HepG2 (cell line): ENCODE measurements around the gene DHX57. TPM values are rescaled to one million over a fixed set of nuclear protein-coding genes. Genes with fewer than 3 reads are reported as not detected.
A peak's percentile ranks its signal among the peaks of the same experiment; 100 is the strongest.

Experiments used
- CENPX ChIP-seq: sonication (generic); formaldehyde crosslinking; IDR thresholded peaks from 2 replicates; pipeline ENCODE4 v1.9.0; 2021; ENCODE audit warnings: mild to moderate bottlenecking, missing genetic modification reagents, moderate library complexity
- ESRRA ChIP-seq: sonication (generic); formaldehyde crosslinking; IDR thresholded peaks from 2 replicates; pipeline ENCODE4 v1.5.1; 2020; ENCODE audit warnings: mild to moderate bottlenecking, low read depth, missing genetic modification reagents
- ETV5 ChIP-seq: IDR thresholded peaks from 2 replicates; pipeline ENCODE4 v1.6.1; 2018; ENCODE audit warnings: missing biosample characterization, missing genetic modification reagents, inconsistent platforms, borderline replicate concordance
- FLYWCH1 ChIP-seq: sonication (generic); formaldehyde crosslinking; IDR thresholded peaks from 2 replicates; pipeline ENCODE4 v1.8.1; 2023; ENCODE audit warnings: mild to moderate bottlenecking, missing genetic modification reagents
- HNRNPH1 ChIP-seq: fragments of 200-400 bp; formaldehyde crosslinking; optimal IDR thresholded peaks from 2 replicates; pipeline ENCODE3; 2017; ENCODE audit warnings: mild to moderate bottlenecking, low read depth, low read length
- HNRNPK ChIP-seq: fragments of 200-400 bp; formaldehyde crosslinking; IDR thresholded peaks from 2 replicates; pipeline ENCODE4 v1.6.1; 2018; ENCODE audit warnings: low read length, low read depth, moderate library complexity, mild to moderate bottlenecking; ENCODE audit not compliant: poor library complexity, severe bottlenecking
- KDM1A ChIP-seq: IDR thresholded peaks from 2 replicates; pipeline ENCODE4 v1.6.1; 2016; ENCODE audit warnings: missing compliant biosample characterization
- MED1 ChIP-seq: sonication (generic); formaldehyde crosslinking; IDR thresholded peaks from 2 replicates; pipeline ENCODE4 v1.4.0; 2020; ENCODE audit warnings: missing genetic modification reagents
- MEF2D ChIP-seq: sonication (generic); formaldehyde crosslinking; IDR thresholded peaks from 2 replicates; pipeline ENCODE4 v1.5.1; 2020; ENCODE audit warnings: mild to moderate bottlenecking, missing genetic modification reagents
- NFKB2 ChIP-seq: sonication (generic); formaldehyde crosslinking; IDR thresholded peaks from 2 replicates; pipeline ENCODE4 v1.4.0; 2020; ENCODE audit warnings: missing genetic modification reagents, borderline replicate concordance
- NR2F1 ChIP-seq, 2 experiments: fragments of 450-650 bp in 1 of 2; formaldehyde crosslinking in 1 of 2; IDR thresholded peaks; 2 replicates each; pipeline versions ENCODE4 v1.5.0 to v1.6.1; 2016 to 2020; ENCODE audit warnings: mild to moderate bottlenecking in 1 of 2, missing compliant biosample characterization in 1 of 2, missing genetic modification reagents in 1 of 2, moderate library complexity in 1 of 2
- PAF1 ChIP-seq: IDR thresholded peaks from 2 replicates; pipeline ENCODE4 v1.6.1; 2016; ENCODE audit warnings: missing genetic modification reagents, missing compliant biosample characterization
- PHF21A ChIP-seq: sonication (generic); formaldehyde crosslinking; IDR thresholded peaks from 2 replicates; pipeline ENCODE4 v1.5.0; 2020; ENCODE audit warnings: mild to moderate bottlenecking, missing genetic modification reagents
- RELA ChIP-seq: sonication (generic); formaldehyde crosslinking; IDR thresholded peaks from 2 replicates; pipeline ENCODE4 v1.4.0; 2020; ENCODE audit warnings: missing genetic modification reagents
- SALL1 ChIP-seq: sonication (generic); formaldehyde crosslinking; IDR thresholded peaks from 2 replicates; pipeline ENCODE4 v1.8.0; 2022; ENCODE audit warnings: mild to moderate bottlenecking, missing genetic modification reagents
- SIN3B ChIP-seq: fragments of 150-350 bp; IDR thresholded peaks from 2 replicates; pipeline ENCODE4 v1.6.1; 2014; ENCODE audit warnings: low read length
- TEAD2 ChIP-seq: sonication (generic); formaldehyde crosslinking; IDR thresholded peaks from 2 replicates; pipeline ENCODE4 v1.9.0; 2021; ENCODE audit warnings: missing genetic modification reagents
- TFAP4 ChIP-seq: sonication (generic); IDR thresholded peaks from 2 replicates; pipeline ENCODE4 v1.6.1; 2016; ENCODE audit warnings: low read depth, borderline replicate concordance
- ZBTB20 ChIP-seq: sonication (generic); formaldehyde crosslinking; IDR thresholded peaks from 2 replicates; pipeline ENCODE4 v1.8.1; 2023; ENCODE audit warnings: missing genetic modification reagents, low read depth, mild to moderate bottlenecking, borderline replicate concordance
- ZBTB8A ChIP-seq: sonication (generic); formaldehyde crosslinking; IDR thresholded peaks from 2 replicates; pipeline ENCODE4 v1.4.0; 2020; ENCODE audit warnings: mild to moderate bottlenecking, low read depth, missing genetic modification reagents, borderline replicate concordance
- ZC3H13 ChIP-seq: sonication (generic); formaldehyde crosslinking; IDR thresholded peaks from 2 replicates; pipeline ENCODE4 v1.8.1; 2023; ENCODE audit warnings: mild to moderate bottlenecking, missing genetic modification reagents, moderate library complexity
- ZFP41 ChIP-seq: sonication (generic); formaldehyde crosslinking; IDR thresholded peaks from 2 replicates; pipeline ENCODE4 v1.4.0; 2020; ENCODE audit warnings: mild to moderate bottlenecking, missing genetic modification reagents, borderline replicate concordance
- ZNF180 ChIP-seq: sonication (generic); formaldehyde crosslinking; IDR thresholded peaks from 2 replicates; pipeline ENCODE4 v1.4.0; 2020; ENCODE audit warnings: low read depth, missing genetic modification reagents, borderline replicate concordance
- ZNF337 ChIP-seq: sonication (generic); formaldehyde crosslinking; IDR thresholded peaks from 2 replicates; pipeline ENCODE4 v1.5.1; 2020; ENCODE audit warnings: missing genetic modification reagents, low read depth, mild to moderate bottlenecking, borderline replicate concordance
- ZNF343 ChIP-seq: sonication (generic); formaldehyde crosslinking; IDR thresholded peaks from 2 replicates; pipeline ENCODE4 v1.4.0; 2020; ENCODE audit warnings: mild to moderate bottlenecking, missing genetic modification reagents
- ZNF484 ChIP-seq: sonication (generic); formaldehyde crosslinking; IDR thresholded peaks from 2 replicates; pipeline ENCODE4 v1.5.1; 2020; ENCODE audit warnings: mild to moderate bottlenecking, low read depth, missing genetic modification reagents, borderline replicate concordance
- ZNF652 ChIP-seq: IDR thresholded peaks from 2 replicates; pipeline ENCODE4 v1.6.1; 2016; ENCODE audit warnings: low read depth, borderline replicate concordance
- ZNF678 ChIP-seq: sonication (generic); formaldehyde crosslinking; IDR thresholded peaks from 2 replicates; pipeline ENCODE4 v1.4.0; 2020; ENCODE audit warnings: mild to moderate bottlenecking, missing genetic modification reagents
- ZNF776 ChIP-seq: sonication (generic); formaldehyde crosslinking; IDR thresholded peaks from 2 replicates; pipeline ENCODE4 v1.4.0; 2020; ENCODE audit warnings: mild to moderate bottlenecking, missing genetic modification reagents
- ZNF788 ChIP-seq: sonication (generic); formaldehyde crosslinking; IDR thresholded peaks from 2 replicates; pipeline ENCODE4 v1.5.0; 2020; ENCODE audit warnings: mild to moderate bottlenecking, missing genetic modification reagents, borderline replicate concordance
- polyA plus RNA-seq, 8 experiments: library from polyadenylated mRNA; depleted of rRNA in 3 of 8; stranded (reverse) in 7 of 8; unstranded in 1 of 8; fragments of >200 nt; fragmentation: Illumina TruSeq in 4 of 8; extraction: Trizol in 4 of 8; gene quantifications; 2 replicates each; pipeline versions ENCODE4 v1.2.1 to v1.2.3, GENCODE V29; 2011 to 2016; ENCODE audit warnings: low read depth in 4 of 8, missing spikeins in 1 of 8, mixed read lengths in 1 of 8; ENCODE audit not compliant: insufficient read depth in 1 of 8
- total RNA-seq, 5 experiments: library from RNA; depleted of rRNA; stranded (reverse); fragments of >200 nt; fragmentation: Illumina TruSeq; extraction: Trizol; gene quantifications; 2 replicates each; pipeline ENCODE4 v1.2.3, GENCODE V29; 2016; ENCODE audit warnings: low read depth in 1 of 5
- TF ChIP-seq, protein P1 (sequence below): sonication (generic); formaldehyde crosslinking; IDR thresholded peaks from 2 replicates; pipeline ENCODE4 v1.8.0; 2022; ENCODE audit warnings: missing genetic modification reagents, mild to moderate bottlenecking, inconsistent platforms, borderline replicate concordance

DHX57 gene
- total and polyA plus RNA-seq, 2 of the 13 experiments (the other 11 are each of a cell fraction or from before 2014, with no cell fraction given) = 9.2 to 24.2 TPM

GRCh38 chr2:38907743-38908562, 32.2 kb upstream of the DHX57 start (continued):
- TF ChIP-seq TFAP4 = no peak
- TF ChIP-seq ZNF343 (CRISPR knock-in tag) = 0 out of 2 replicates have a peak, but pooled peaks have one; percentile 8
- TF ChIP-seq ETV5 = no peak
- no peak for TF ChIP-seq HNRNPK
- no peak for TF ChIP-seq FLYWCH1 (CRISPR knock-in tag)
- peak; percentile 85 for TF ChIP-seq PHF21A (CRISPR knock-in tag)
- TF ChIP-seq TEAD2 (CRISPR knock-in tag) = no peak
- TF ChIP-seq MEF2D = no peak
- peak; percentile 82 to 93 for TF ChIP-seq NR2F1 (CRISPR knock-in tag; IDR thresholded peaks at IDR 0.05)
- TF ChIP-seq SALL1 (CRISPR knock-in tag) = peak; percentile 75
- no peak for TF ChIP-seq RELA
- TF ChIP-seq CENPX (CRISPR knock-in tag) = no peak
- TF ChIP-seq ZBTB8A = no peak
- TF ChIP-seq HNRNPH1 = no peak
- no peak for TF ChIP-seq ZC3H13
- TF ChIP-seq ZBTB20 (CRISPR knock-in tag) = peak; percentile 63; the same call in 1 of the 2 replicates
- TF ChIP-seq, protein P1, sequence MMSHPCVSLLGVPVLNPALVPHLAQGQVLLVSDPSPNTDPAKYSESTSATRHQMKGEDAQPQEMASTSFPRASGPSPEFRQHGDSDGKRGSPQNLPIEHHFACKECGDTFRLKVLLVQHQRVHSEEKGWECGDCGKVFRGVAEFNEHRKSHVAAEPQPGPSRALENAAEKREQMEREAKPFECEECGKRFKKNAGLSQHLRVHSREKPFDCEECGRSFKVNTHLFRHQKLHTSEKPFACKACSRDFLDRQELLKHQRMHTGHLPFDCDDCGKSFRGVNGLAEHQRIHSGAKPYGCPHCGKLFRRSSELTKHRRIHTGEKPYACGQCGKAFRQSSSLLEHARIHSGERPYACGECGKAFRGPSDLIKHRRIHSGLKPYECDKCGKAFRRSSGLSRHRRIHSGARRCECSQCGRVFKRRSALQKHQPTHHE = no peak
- TF ChIP-seq ZNF337 (CRISPR knock-in tag) = no peak
- no peak for TF ChIP-seq SIN3B
- TF ChIP-seq ZNF788 (CRISPR knock-in tag) = no peak
- TF ChIP-seq PAF1 (CRISPR knock-in tag) = no peak
- TF ChIP-seq NFKB2 (CRISPR knock-in tag) = no peak
- no peak for TF ChIP-seq ZNF678 (CRISPR knock-in tag)
- no peak for TF ChIP-seq ZNF484 (CRISPR knock-in tag)
- peak; percentile 88 for TF ChIP-seq KDM1A (CRISPR knock-in tag)
- TF ChIP-seq ZNF180 = no peak
- peak; percentile 63; the same call in 1 of the 2 replicates for TF ChIP-seq MED1 (CRISPR knock-in tag)
- TF ChIP-seq ZNF776 (CRISPR knock-in tag) = no peak
- no peak for TF ChIP-seq ZNF652
- TF ChIP-seq ZFP41 (CRISPR knock-in tag) = no peak
- no peak for TF ChIP-seq ESRRA (CRISPR knock-in tag)
